A673 (cell line): ENCODE results near the gene PGGT1B. TPM values are rescaled to one million over a fixed set of nuclear protein-coding genes. Genes with fewer than 3 reads are reported as not detected.
"Not testable (repeated sequence)": the region's sequence is repeated elsewhere in the genome, so short reads cannot be mapped to it uniquely, and the experiment has no call there.

ENCODE experiments used
- BruUV-seq: library from RNA; stranded (reverse); fragments of 400-500 nt; replicated peaks from 2 replicates; lab custom pipeline; 2021; lab: Mats Ljungman, UMichigan
- CTCF ChIA-PET: fragments of 300-600 bp; sonication (Branson Sonifier 250); formaldehyde crosslinking; loops from one replicate; lab custom pipeline; 2022; ENCODE audit warnings: antibody characterized with exemption; lab: Charles Lee
- POLR2A ChIA-PET: fragments of 300-600 bp; sonication (Branson Sonifier 250); formaldehyde crosslinking; loops from one replicate; lab custom pipeline; 2022; ENCODE audit warnings: antibody characterized with exemption; ENCODE audit not compliant: low non-redundant PET; lab: Charles Lee
- DNase-seq: peaks from one replicate; pipeline ENCODE4 v3.0.0-alpha.2; 2015; ENCODE audit warnings: low spot score
- H3K27ac ChIP-seq: fragments of 200-600 bp; sonication (generic); 2 replicates; pipeline ENCODE4 v1.5.1; 2016; ENCODE audit warnings: mixed run types, low read depth, mild to moderate bottlenecking, mixed read lengths, antibody characterized with exemption, low read length; ENCODE audit not compliant: poor library complexity, severe bottlenecking
- H3K27me3 ChIP-seq: fragments of 200-600 bp; sonication (generic); replicated peaks from 2 replicates; pipeline ENCODE4 v1.6.1; 2017; ENCODE audit warnings: mixed run types, low read depth, mild to moderate bottlenecking, mixed read lengths, antibody characterized with exemption, low read length; ENCODE audit not compliant: insufficient read depth, poor library complexity
- H3K36me3 ChIP-seq: fragments of 200-600 bp; sonication (generic); 2 replicates; pipeline ENCODE4 v1.6.1; 2016; ENCODE audit warnings: mixed run types, mild to moderate bottlenecking, mixed read lengths, antibody characterized with exemption, low read length; ENCODE audit not compliant: insufficient read depth, poor library complexity, severe bottlenecking
- H3K4me1 ChIP-seq: fragments of 200-600 bp; sonication (generic); 2 replicates; pipeline ENCODE4 v1.6.1; 2017; ENCODE audit warnings: mixed run types, mild to moderate bottlenecking, mixed read lengths, antibody characterized with exemption, low read length; ENCODE audit not compliant: insufficient read depth, poor library complexity, severe bottlenecking
- H3K4me3 ChIP-seq: fragments of 200-600 bp; sonication (generic); 2 replicates; pipeline ENCODE4 v1.5.1; 2016; ENCODE audit warnings: low read depth, mixed run types, mild to moderate bottlenecking, mixed read lengths, low read length; ENCODE audit not compliant: poor library complexity, severe bottlenecking
- H3K9me3 ChIP-seq: fragments of 200-600 bp; sonication (generic); 2 replicates; pipeline ENCODE4 v1.6.1; 2016; ENCODE audit warnings: mixed run types, low read depth, mild to moderate bottlenecking, mixed read lengths, antibody characterized with exemption, low read length; ENCODE audit not compliant: poor library complexity, severe bottlenecking
- CTCF ChIP-seq: fragments of 300-800, 200-600 bp; sonication (generic); conservative IDR thresholded peaks from 2 replicates; pipeline ENCODE4 v1.5.1; 2017; ENCODE audit warnings: low read depth, mild to moderate bottlenecking, antibody characterized with exemption, low read length, moderate library complexity, mixed read lengths
- EZH2 ChIP-seq: fragments of 200-600 bp; sonication (generic); IDR thresholded peaks from 2 replicates; pipeline ENCODE4 v1.6.1; 2017; ENCODE audit warnings: borderline replicate concordance, low read depth, mild to moderate bottlenecking, mixed read lengths, antibody characterized with exemption, low read length; ENCODE audit not compliant: poor library complexity, severe bottlenecking
- intact Hi-C: fragments of 100-400 bp; cut with micrococcal nuclease; formaldehyde crosslinking; loops from one replicate; pipeline ENCODE4 v1.10.0; 2022; ENCODE audit not compliant: unreplicated experiment
- total RNA-seq: library from RNA; stranded (reverse); gene quantifications from 2 replicates; pipeline ENCODE4 v1.2.3, GENCODE V29; 2021

PGGT1B gene
- total RNA-seq, 1 experiment from 2014 or later = 43.0 TPM

- Histone ChIP-seq H3K36me3 (peaks cover under 1% of the 10 kb centered on the region), H3K4me1 (peaks cover 25% of the 10 kb centered on the region), H3K27me3 (no peaks in the 10 kb centered on the region), H3K9me3 (no peaks in the 10 kb centered on the region), H3K4me3 (no peak overlapping the region), H3K27ac (no peak overlapping the region)
- TF ChIP-seq CTCF (no peak), EZH2 (no peak)
- intact Hi-C loops = no loop called here
- ChIA-PET CTCF (no interaction called here), POLR2A (no interaction called here)
- DNase-seq = no peak
- BruUV-seq = no TSS peak
Measured at GRCh38 chr5:115257981-115258380, 4.7 kb downstream of the PGGT1B start.

- peaks cover 15% of the 10 kb centered on the region for H3K4me1 ChIP-seq
- H3K4me3 ChIP-seq, DNase-seq, H3K9me3 ChIP-seq, H3K27ac ChIP-seq, BruUV-seq, CTCF ChIA-PET, H3K36me3 ChIP-seq, H3K27me3 ChIP-seq: not testable (repeated sequence)
- intact Hi-C loops = loop anchor here (5.0 to 10.0 kb wide), 3 partner anchors 465 to 1575 kb away; no protein-coding TSS in a partner anchor
- POLR2A ChIA-PET = interaction anchor here (0.8 kb wide), 1 partner anchor 35 kb away, joined by 3 read pairs; no protein-coding TSS in a partner anchor
Measured at GRCh38 chr5:115249379-115249778, 13.3 kb downstream of the PGGT1B start.

- TF ChIP-seq CTCF = peak; percentile 76
- no peak for TF ChIP-seq EZH2
- Histone ChIP-seq H3K27ac (no peak overlapping the region), H3K36me3 (no peaks in the 10 kb centered on the region), H3K4me1 (no peaks in the 10 kb centered on the region), H3K4me3 (no peak overlapping the region), H3K9me3 (no peaks in the 10 kb centered on the region), H3K27me3 (no peaks in the 10 kb centered on the region)
- peak; percentile 64 for DNase-seq
- no TSS peak for BruUV-seq
- CTCF ChIA-PET = no interaction called here
- intact Hi-C loops = loop anchor here (1.0 to 10.0 kb wide), 4 partner anchors 148 to 1572 kb away; no protein-coding TSS in a partner anchor
- POLR2A ChIA-PET = no interaction called here
Measured at GRCh38 chr5:115246361-115246991, 16.2 kb downstream of the PGGT1B start.

- DNase-seq = no peak
Measured at GRCh38 chr5:115243412-115243811, 19.3 kb downstream of the PGGT1B start.

More at GRCh38 chr5:115243412-115243811, 19.3 kb downstream of the PGGT1B start:
- Histone ChIP-seq H3K27ac (no peak overlapping the region), H3K4me1 (no peaks in the 10 kb centered on the region), H3K4me3 (no peak overlapping the region), H3K27me3 (no peaks in the 10 kb centered on the region), H3K36me3 (peaks cover 11% of the 10 kb centered on the region), H3K9me3 (no peaks in the 10 kb centered on the region)
- ChIA-PET POLR2A (no interaction called here), CTCF (no interaction called here)
- no peak for TF ChIP-seq CTCF
- TF ChIP-seq EZH2 = no peak
- intact Hi-C loops = loop anchor here (10.0 kb wide), 2 partner anchors 459 to 1569 kb away; no protein-coding TSS in a partner anchor
- BruUV-seq = no TSS peak
